BLaER1 treated with 17β-estradiol and CSF1 and Interleukin-3, amounts not matched to agents 10 nM and 100 nM (cell line): ENCODE measurements around the gene FLACC1.
"Not testable (repeated sequence)": the region's sequence is repeated elsewhere in the genome, so short reads cannot be mapped to it uniquely, and the experiment has no call there.

Source experiments
- H3K27ac ChIP-seq, 11 experiments: shearing (Covaris generic); formaldehyde crosslinking; 2 replicates each; pipeline ENCODE4 v1.8.1; 2022
- H3K27me3 ChIP-seq, 11 experiments: shearing (Covaris generic); formaldehyde crosslinking; 2 replicates each; pipeline ENCODE4 v1.8.1; 2022
- H3K36me3 ChIP-seq, 11 experiments: shearing (Covaris generic); formaldehyde crosslinking; 2 replicates each; pipeline ENCODE4 v1.8.1; 2022
- H3K4me1 ChIP-seq, 10 experiments: shearing (Covaris generic); formaldehyde crosslinking; 2 replicates each; pipeline ENCODE4 v1.8.1; 2022
- H3K4me2 ChIP-seq, 11 experiments: shearing (Covaris generic); formaldehyde crosslinking; 2 replicates each; pipeline ENCODE4 v1.8.1; 2022
- H3K4me3 ChIP-seq, 10 experiments: shearing (Covaris generic); formaldehyde crosslinking; 2 replicates each; pipeline ENCODE4 v1.8.1; 2022
- H3K9ac ChIP-seq, 11 experiments: shearing (Covaris generic); formaldehyde crosslinking; 2 replicates each; pipeline ENCODE4 v1.8.1; 2022
- H3K9me3 ChIP-seq, 11 experiments: shearing (Covaris generic); formaldehyde crosslinking; replicated peaks in 1 of 11; 2 replicates each; pipeline ENCODE4 v1.8.1; 2022
- H4K20me1 ChIP-seq, 11 experiments: shearing (Covaris generic); formaldehyde crosslinking; 2 replicates each; pipeline ENCODE4 v1.8.1; 2022
- Cebpa-rat ChIP-seq, 11 experiments: shearing (Covaris generic); IDR thresholded peaks; 2 replicates each; pipeline ENCODE4 v1.8.1; 2022

FLACC1 gene

DNA sequence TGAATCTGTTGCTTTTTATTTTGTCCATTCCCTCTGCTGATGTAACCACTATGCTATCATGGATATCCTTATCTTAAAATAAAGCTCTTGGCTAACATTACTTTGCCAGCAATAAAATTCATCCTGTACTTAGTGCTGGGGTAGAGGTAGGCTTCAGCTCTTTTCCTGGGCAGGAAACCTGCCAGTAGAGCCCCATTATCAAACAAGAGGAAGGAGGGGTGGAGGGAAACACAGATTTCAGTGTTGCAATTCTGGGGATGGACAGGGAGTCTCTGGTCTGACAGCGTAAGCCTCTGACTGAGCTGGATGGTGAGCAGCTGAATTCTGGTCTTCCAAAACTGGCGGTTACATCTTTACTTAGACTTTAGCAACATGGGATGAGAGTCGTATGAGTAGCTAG, 49.3 kb downstream of the FLACC1 start:
- Histone ChIP-seq H3K9me3 (peaks cover 4 to 30% (median 17%) of the 10 kb centered on the region in 11 experiments; a peak in 19 of 22 replicates), H3K9ac (no peak overlapping the region), H3K27ac (no peak overlapping the region), H4K20me1 (no peaks in the 10 kb centered on the region), H3K4me3 (no peak overlapping the region), H3K4me1 (no peaks in the 10 kb centered on the region), H3K4me2 (no peak overlapping the region), H3K36me3 (peaks cover 0 to 30% (median 0%) of the 10 kb centered on the region in 11 experiments; a peak in 6 of 22 replicates), H3K27me3 (no peaks in the 10 kb centered on the region)
- no peak for TF ChIP-seq Cebpa-rat (IDR thresholded peaks at IDR 0.05)

DNA sequence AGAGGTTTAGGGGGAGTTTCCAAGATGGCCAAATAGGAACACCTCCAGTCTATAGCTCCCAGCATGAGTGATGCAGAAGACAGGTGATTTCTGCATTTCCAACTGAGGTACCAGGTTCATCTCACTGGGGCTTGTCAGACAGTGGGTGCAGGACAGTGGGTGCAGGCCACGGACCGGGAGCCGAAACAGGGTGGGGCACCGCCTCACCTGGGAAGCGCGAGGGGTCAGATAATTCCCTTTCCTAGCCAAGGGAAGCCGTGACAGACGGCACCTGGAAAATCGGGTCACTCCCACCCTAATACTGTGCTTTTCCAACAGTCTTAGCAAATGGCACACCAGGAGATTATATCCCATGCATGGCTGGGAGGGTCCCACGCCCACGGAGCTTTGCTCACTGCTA, 57.2 kb downstream of the FLACC1 start:
- not testable (repeated sequence) for H3K4me1 ChIP-seq, H3K9ac ChIP-seq, H4K20me1 ChIP-seq, H3K4me2 ChIP-seq, H3K27me3 ChIP-seq, H3K27ac ChIP-seq, H3K4me3 ChIP-seq
- peaks cover 0 to 34% (median 9%) of the 10 kb centered on the region in 11 experiments; a peak in 13 of 22 replicates for H3K36me3 ChIP-seq
- H3K9me3 ChIP-seq, result peaks cover 29 to 54% (median 38%) of the 10 kb centered on the region in 11 experiments

DNA sequence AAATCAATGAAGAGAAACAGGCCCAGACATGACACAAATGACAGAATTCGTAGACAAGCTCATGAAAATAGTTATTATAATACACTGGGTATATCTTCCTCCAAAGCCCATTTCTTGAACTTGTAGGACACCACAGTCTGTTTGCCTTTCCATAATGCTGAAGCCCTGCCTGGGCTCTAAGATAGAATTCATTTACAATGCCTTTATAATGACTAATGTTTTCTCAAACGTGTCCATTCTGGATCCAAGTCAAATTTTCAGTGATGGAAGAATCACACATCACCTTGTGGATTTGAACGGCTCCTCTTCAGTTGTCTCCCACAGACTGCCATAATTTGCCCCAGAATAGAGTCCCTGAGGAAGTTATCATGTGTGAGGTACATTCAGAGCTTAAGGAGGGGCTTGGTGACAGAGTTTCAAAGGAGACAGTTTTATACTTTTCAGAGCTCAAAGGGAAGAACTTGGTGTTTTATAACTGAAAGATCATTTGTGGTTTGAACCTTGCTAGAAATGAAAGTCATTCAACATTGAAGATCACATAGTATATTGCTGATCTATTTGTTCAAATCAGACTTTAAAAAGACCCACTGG, 58.6 kb downstream of the FLACC1 start:
- Histone ChIP-seq H3K27me3 (no peaks in the 10 kb centered on the region), H3K4me2 (no peak overlapping the region), H3K4me3 (no peak overlapping the region), H3K4me1 (no peaks in the 10 kb centered on the region), H4K20me1 (no peaks in the 10 kb centered on the region), H3K9me3 (peaks cover 26 to 46% (median 34%) of the 10 kb centered on the region in 11 experiments), H3K36me3 (peaks cover 0 to 34% (median 9%) of the 10 kb centered on the region in 11 experiments; a peak in 13 of 22 replicates), H3K9ac (no peak overlapping the region), H3K27ac (no peak overlapping the region)
- TF ChIP-seq Cebpa-rat (IDR thresholded peaks at IDR 0.05), result no peak

DNA sequence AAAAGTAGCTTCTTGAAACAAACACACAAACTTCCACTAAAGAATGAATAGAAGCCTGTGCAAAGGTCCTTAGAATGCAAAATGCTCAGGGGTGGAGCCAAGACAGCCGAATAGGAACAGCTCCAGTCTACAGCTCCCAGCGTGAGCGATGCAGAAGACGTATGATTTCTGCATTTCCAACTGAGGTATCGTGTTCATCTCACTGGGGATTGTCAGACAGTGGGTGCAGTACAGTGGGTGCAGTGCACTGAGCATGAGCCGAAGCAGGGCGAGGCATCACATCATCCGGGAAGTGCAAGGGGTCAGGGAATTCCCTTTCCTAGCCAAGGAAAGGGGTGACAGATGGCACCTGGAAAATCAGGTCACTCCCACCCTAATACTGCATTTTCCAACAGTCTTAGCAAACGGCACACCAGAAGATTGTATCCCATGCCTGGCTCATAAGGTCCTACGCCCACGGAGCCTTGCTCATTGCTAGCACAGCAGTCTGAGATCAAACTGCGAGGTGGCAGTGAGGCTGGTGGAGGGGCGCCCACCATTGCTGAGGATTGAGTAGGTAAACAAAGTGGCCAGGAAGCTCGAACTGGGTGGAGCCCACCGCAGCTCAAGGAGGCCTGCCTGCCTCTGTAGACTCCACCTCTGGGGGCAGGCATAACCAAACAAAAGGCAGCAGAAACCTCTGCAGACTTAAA, 66.5 kb downstream of the FLACC1 start:
- H3K9ac ChIP-seq, H3K4me3 ChIP-seq, H3K4me1 ChIP-seq, H3K27me3 ChIP-seq, H4K20me1 ChIP-seq, H3K4me2 ChIP-seq, H3K27ac ChIP-seq: not testable (repeated sequence)
- peaks cover 39 to 67% (median 54%) of the 10 kb centered on the region in 11 experiments for H3K9me3 ChIP-seq
- peaks cover 55 to 56% (median 56%) of the 10 kb centered on the region in 11 experiments for H3K36me3 ChIP-seq

DNA sequence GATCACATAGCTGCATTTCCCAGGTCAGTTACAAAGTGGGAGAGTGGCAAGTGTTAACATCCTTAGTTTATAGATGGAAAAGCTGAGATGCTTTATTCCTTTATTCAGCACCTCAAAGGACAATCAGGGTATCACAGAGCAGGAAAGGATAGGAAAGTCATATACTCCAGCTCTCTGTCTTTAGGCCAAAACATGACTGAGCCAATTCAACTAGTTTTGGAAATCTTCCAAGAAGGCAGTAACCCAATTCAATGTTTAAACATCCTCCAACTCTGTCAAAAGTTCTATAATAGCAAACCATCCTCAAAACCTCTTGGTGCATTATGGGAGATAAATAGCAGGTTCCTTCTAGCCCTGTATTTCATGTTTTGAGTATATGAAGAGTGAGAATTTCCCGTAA, 71.6 kb downstream of the FLACC1 start:
- H3K9ac ChIP-seq, result no peak overlapping the region
- no peaks in the 10 kb centered on the region for H3K27me3 ChIP-seq
- no peak overlapping the region for H3K4me2 ChIP-seq
- no peak overlapping the region for H3K27ac ChIP-seq
- peaks cover 30 to 59% (median 48%) of the 10 kb centered on the region in 11 experiments for H3K9me3 ChIP-seq
- TF ChIP-seq Cebpa-rat (IDR thresholded peaks at IDR 0.05), result no peak
- peaks cover 58 to 74% (median 72%) of the 10 kb centered on the region in 11 experiments for H3K36me3 ChIP-seq
- H3K4me3 ChIP-seq, result no peak overlapping the region
- H3K4me1 ChIP-seq, result peaks cover 0 to 4% (median 0%) of the 10 kb centered on the region in 10 experiments; a peak in 7 of 20 replicates
- H4K20me1 ChIP-seq, result 0 out of 22 replicates have a peak, but pooled peaks cover 0 to 7% (median 0%) of the 10 kb centered on the region in 11 experiments

DNA sequence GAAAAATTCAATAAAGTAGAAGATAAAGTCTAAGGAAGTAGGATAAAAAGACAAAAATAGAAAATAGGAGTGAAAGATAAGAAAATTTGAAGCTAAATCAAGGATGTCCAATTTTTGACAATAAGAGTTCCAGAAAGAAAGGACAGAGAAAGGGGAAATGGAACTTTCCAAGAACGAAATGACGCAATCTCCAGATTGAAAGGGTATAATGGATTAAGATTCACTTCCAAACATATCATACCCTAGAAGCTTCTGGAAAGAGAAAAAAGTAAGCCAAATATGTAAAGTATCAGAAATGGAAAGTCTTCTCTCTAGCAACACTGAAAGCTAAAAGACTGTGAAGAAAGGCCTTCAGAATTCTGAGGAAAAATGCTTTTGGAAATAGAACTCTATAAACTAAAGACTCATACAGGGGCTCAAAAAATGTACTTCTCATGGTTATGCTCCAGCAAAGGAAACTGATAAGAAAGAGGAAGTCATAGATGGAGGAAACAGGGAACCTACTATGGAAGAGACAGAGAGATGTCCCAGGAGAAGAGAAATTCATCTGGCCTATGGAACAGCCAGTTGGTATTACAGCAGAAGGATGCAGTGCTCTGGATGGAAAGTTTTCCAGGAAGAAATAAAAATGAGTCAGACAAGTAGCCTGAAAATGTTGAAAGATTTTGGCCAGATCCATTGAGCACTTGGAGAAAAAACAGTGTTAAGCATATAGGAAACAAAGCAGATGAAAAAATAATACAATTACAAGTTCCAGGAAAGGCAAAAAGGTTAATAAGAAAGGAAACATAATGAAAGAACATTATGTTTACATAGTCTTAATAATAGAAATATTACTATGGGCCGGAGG, 76.7 kb downstream of the FLACC1 start:
- peak in 2 of 11 experiments; percentile 63 to 74; a peak in 3 of 22 replicates for TF ChIP-seq Cebpa-rat (IDR thresholded peaks at IDR 0.05)

DNA sequence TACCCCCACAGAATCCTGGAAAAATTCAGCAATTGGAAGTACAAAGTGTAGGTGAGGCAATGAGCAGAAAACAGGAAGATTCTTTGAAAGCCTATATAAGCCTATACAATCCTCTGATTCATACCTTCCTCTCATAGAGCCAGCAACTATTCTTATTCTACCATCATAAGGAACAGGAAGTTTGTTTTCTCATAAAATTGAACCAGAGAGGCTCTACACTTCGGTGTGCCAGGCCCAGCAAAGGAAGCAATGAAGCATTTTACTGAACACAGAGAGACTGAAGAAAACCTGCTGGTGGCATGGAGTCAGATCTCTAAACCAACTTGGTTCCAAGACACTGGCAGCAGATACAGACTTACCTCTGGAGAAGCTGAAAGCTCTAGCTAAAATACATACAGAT, 78.1 kb downstream of the FLACC1 start:
- Histone ChIP-seq H3K4me2 (peak overlapping the region in 3 of 11 experiments; percentile 43 to 44 (median 44); a peak in 6 of 22 replicates), H4K20me1 (peaks cover 0 to 17% (median 3%) of the 10 kb centered on the region in 11 experiments; a peak in 6 of 22 replicates), H3K27ac (no peak overlapping the region), H3K27me3 (no peaks in the 10 kb centered on the region), H3K4me3 (no peak overlapping the region), H3K36me3 (peaks cover 50 to 79% (median 76%) of the 10 kb centered on the region in 11 experiments), H3K9ac (no peak overlapping the region), H3K9me3 (peaks cover 0 to 25% (median 18%) of the 10 kb centered on the region in 11 experiments; a peak in 18 of 22 replicates), H3K4me1 (peaks cover 0 to 35% (median 12%) of the 10 kb centered on the region in 10 experiments; a peak in 11 of 20 replicates)
- no peak for TF ChIP-seq Cebpa-rat (IDR thresholded peaks at IDR 0.05)

More for the DNA sequence above, 76.7 kb downstream of the FLACC1 start:
- Histone ChIP-seq H3K9ac (no peak overlapping the region), H3K27ac (0 out of 22 replicates have a peak overlapping the region, but pooled peaks of 1 of the 11 experiments have one; percentile 5), H3K4me2 (peak overlapping the region in 4 of 11 experiments; percentile 6 to 44 (median 31); a peak in 7 of 22 replicates), H3K4me3 (no peak overlapping the region), H4K20me1 (peaks cover 0 to 16% (median 3%) of the 10 kb centered on the region in 11 experiments; a peak in 6 of 22 replicates), H3K27me3 (no peaks in the 10 kb centered on the region), H3K9me3 (peaks cover 0 to 32% (median 20%) of the 10 kb centered on the region in 11 experiments; a peak in 18 of 22 replicates), H3K4me1 (peaks cover 0 to 35% (median 12%) of the 10 kb centered on the region in 10 experiments; a peak in 11 of 20 replicates), H3K36me3 (peaks cover 45 to 74% (median 72%) of the 10 kb centered on the region in 11 experiments)

DNA sequence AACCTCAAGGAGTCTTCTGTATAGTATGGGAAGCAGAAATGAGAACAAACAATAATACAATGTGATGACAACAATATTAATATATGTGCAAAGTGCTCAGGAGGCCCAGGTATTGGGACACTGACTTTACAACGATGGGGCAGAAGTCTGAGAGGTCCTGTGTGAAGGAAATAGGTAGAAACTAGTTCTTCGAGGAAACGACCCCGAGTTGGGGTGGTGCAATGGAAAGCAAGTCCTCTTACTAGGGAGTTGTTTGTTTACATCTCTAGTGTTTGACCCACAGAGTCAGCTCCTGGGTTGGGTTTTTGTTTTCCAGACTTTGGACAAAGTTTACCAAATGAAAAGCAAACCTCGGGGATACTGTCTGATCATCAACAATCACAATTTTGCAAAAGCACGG, 80.6 kb downstream of the FLACC1 start:
- H3K4me3 ChIP-seq, result no peak overlapping the region
- H3K4me2 ChIP-seq, result no peak overlapping the region
- peaks cover 0 to 43% (median 16%) of the 10 kb centered on the region in 11 experiments; a peak in 15 of 22 replicates for H4K20me1 ChIP-seq
- no peaks in the 10 kb centered on the region for H3K27me3 ChIP-seq
- H3K9ac ChIP-seq, result no peak overlapping the region
- H3K27ac ChIP-seq, result no peak overlapping the region
- no peak for TF ChIP-seq Cebpa-rat (IDR thresholded peaks at IDR 0.05)
- H3K4me1 ChIP-seq, result peaks cover 0 to 35% (median 12%) of the 10 kb centered on the region in 10 experiments; a peak in 11 of 20 replicates
- H3K36me3 ChIP-seq, result peaks cover 76 to 100% (median 99%) of the 10 kb centered on the region in 11 experiments
- H3K9me3 ChIP-seq, result peaks cover 0 to 23% (median 16%) of the 10 kb centered on the region in 11 experiments; a peak in 18 of 22 replicates
